Muscle of leg (tissue), 11 donors: ENCODE results near the gene TEDDM1. TPM values are rescaled to one million over a fixed set of nuclear protein-coding genes. Genes with fewer than 3 reads are reported as not detected.

Source experiments
- DNase-seq: peaks from one replicate; pipeline ENCODE4 v3.0.0; 2013
- H3K27ac ChIP-seq: one replicate; pipeline ENCODE4 v1.5.1; 2013; ENCODE audit warnings: mild to moderate bottlenecking, low read length, control low read depth
- H3K27me3 ChIP-seq: one replicate; pipeline ENCODE4 v1.6.1; 2013; ENCODE audit warnings: low read length; ENCODE audit not compliant: control insufficient read depth, insufficient read depth
- H3K36me3 ChIP-seq: one replicate; pipeline ENCODE4 v1.6.1; 2013; ENCODE audit warnings: low read length; ENCODE audit not compliant: control insufficient read depth, insufficient read depth
- H3K4me1 ChIP-seq: one replicate; pipeline ENCODE4 v1.6.1; 2013; ENCODE audit warnings: low read length; ENCODE audit not compliant: control insufficient read depth, insufficient read depth
- H3K4me3 ChIP-seq: one replicate; pipeline ENCODE4 v1.5.1; 2013; ENCODE audit warnings: low read length, control low read depth
- H3K9me3 ChIP-seq: replicated peaks from 2 replicates; pipeline ENCODE4 v1.6.1; 2013; ENCODE audit warnings: low read depth, low read length; ENCODE audit not compliant: control insufficient read depth
- WGBS: methylation state at CpG from one replicate; pipeline ENCODE4 v1.1.5; 2013; ENCODE audit warnings: missing lambda C conversion rate; ENCODE audit not compliant: insufficient coverage; 5-methylcytosine and 5-hydroxymethylcytosine counted together
- polyA plus RNA-seq, 8 donors: library from polyadenylated mRNA; unstranded; fragments of 120-200 nt; gene quantifications; one replicate each; pipeline versions ENCODE4 v1.2.1 to v1.2.3, GENCODE V29; 2013; ENCODE audit warnings: inconsistent platforms in 1 of 8, low replicate concordance in 1 of 8; ENCODE audit not compliant: insufficient read length in 8 of 8, insufficient read depth in 1 of 8
- total RNA-seq: library from RNA; stranded (reverse); fragments of 120-200 nt; gene quantifications from one replicate; pipeline ENCODE4 v1.2.4, GENCODE V29; 2013

The TEDDM1 gene
- total and polyA plus RNA-seq, 9 donors, result 0.14 TPM; not detected in 8

GRCh38 chr1:182431278-182431677, 30.8 kb upstream of the TEDDM1 start:
- H3K36me3 ChIP-seq, result no peaks in the 10 kb centered on the region
- H3K4me1 ChIP-seq, result no peaks in the 10 kb centered on the region
- no peaks in the 10 kb centered on the region for H3K9me3 ChIP-seq
- H3K27me3 ChIP-seq, result no peaks in the 10 kb centered on the region
- H3K27ac ChIP-seq, result no peak overlapping the region
- no peak overlapping the region for H3K4me3 ChIP-seq
- no peak for DNase-seq
- WGBS, result 85% methylated on average over 2 of the region's 7 CpGs

- H3K27ac ChIP-seq, result no peak overlapping the region
- H3K36me3 ChIP-seq, result no peaks in the 10 kb centered on the region
- H3K4me3 ChIP-seq, result no peak overlapping the region
- WGBS, result no CpG with 5 or more reads among the region's 11 CpGs
- no peaks in the 10 kb centered on the region for H3K27me3 ChIP-seq
- no peaks in the 10 kb centered on the region for H3K9me3 ChIP-seq
- no peaks in the 10 kb centered on the region for H3K4me1 ChIP-seq
- no peak for DNase-seq
These were observed 30.0 kb upstream of the TEDDM1 start for GRCh38 chr1:182430263-182431068.

- WGBS, result no CpG with 5 or more reads among the region's 2 CpGs
- DNase-seq, result no peak
- Histone ChIP-seq H3K9me3 (no peaks in the 10 kb centered on the region), H3K36me3 (no peaks in the 10 kb centered on the region), H3K27ac (no peak overlapping the region), H3K27me3 (no peaks in the 10 kb centered on the region), H3K4me3 (no peak overlapping the region), H3K4me1 (no peaks in the 10 kb centered on the region)
These were observed 27.6 kb upstream of the TEDDM1 start for GRCh38 chr1:182428043-182428442.

GRCh38 chr1:182426442-182427430, 26.3 kb upstream of the TEDDM1 start:
- Histone ChIP-seq H3K27me3 (no peaks in the 10 kb centered on the region), H3K4me3 (no peak overlapping the region), H3K9me3 (no peaks in the 10 kb centered on the region), H3K4me1 (no peaks in the 10 kb centered on the region), H3K27ac (no peak overlapping the region), H3K36me3 (no peaks in the 10 kb centered on the region)
- no peak for DNase-seq
- 100% methylated on average over 2 of the region's 7 CpGs for WGBS

- H3K27me3 ChIP-seq, result no peaks in the 10 kb centered on the region
- WGBS, result no CpG with 5 or more reads among the region's 1 CpG
- H3K27ac ChIP-seq, result no peak overlapping the region
- no peak for DNase-seq
- no peaks in the 10 kb centered on the region for H3K9me3 ChIP-seq
- H3K36me3 ChIP-seq, result no peaks in the 10 kb centered on the region
- no peak overlapping the region for H3K4me3 ChIP-seq
- no peaks in the 10 kb centered on the region for H3K4me1 ChIP-seq
These were observed 15.3 kb upstream of the TEDDM1 start for GRCh38 chr1:182415789-182416188.

GRCh38 chr1:182413969-182414368, 13.5 kb upstream of the TEDDM1 start:
- Histone ChIP-seq H3K4me1 (no peaks in the 10 kb centered on the region), H3K27me3 (no peaks in the 10 kb centered on the region), H3K4me3 (no peak overlapping the region), H3K27ac (no peak overlapping the region), H3K36me3 (no peaks in the 10 kb centered on the region), H3K9me3 (no peaks in the 10 kb centered on the region)
- WGBS, result 81% methylated on average over 5 of the region's 6 CpGs
- DNase-seq, result no peak

- H3K4me3 ChIP-seq, result no peak overlapping the region
- no peak for DNase-seq
- no peaks in the 10 kb centered on the region for H3K27me3 ChIP-seq
- H3K27ac ChIP-seq, result no peak overlapping the region
- no peaks in the 10 kb centered on the region for H3K36me3 ChIP-seq
- 70% methylated on average over 3 of the region's 3 CpGs for WGBS
- H3K9me3 ChIP-seq, result no peaks in the 10 kb centered on the region
- no peaks in the 10 kb centered on the region for H3K4me1 ChIP-seq
These were observed 13.0 kb upstream of the TEDDM1 start for GRCh38 chr1:182413486-182413885.

- Histone ChIP-seq H3K4me1 (no peaks in the 10 kb centered on the region), H3K9me3 (peaks cover under 1% of the 10 kb centered on the region), H3K27me3 (no peaks in the 10 kb centered on the region), H3K4me3 (no peak overlapping the region), H3K27ac (no peak overlapping the region), H3K36me3 (no peaks in the 10 kb centered on the region)
- DNase-seq, result peak; percentile 67
- WGBS, result no CpG with 5 or more reads among the region's 1 CpG
These were observed 10.3 kb upstream of the TEDDM1 start for GRCh38 chr1:182410620-182411273.

- no peak for DNase-seq
- no peaks in the 10 kb centered on the region for H3K4me1 ChIP-seq
- H3K27ac ChIP-seq, result no peak overlapping the region
- WGBS, result 80% methylated on average over 2 of the region's 4 CpGs
- no peaks in the 10 kb centered on the region for H3K27me3 ChIP-seq
- no peaks in the 10 kb centered on the region for H3K36me3 ChIP-seq
- H3K4me3 ChIP-seq, result no peak overlapping the region
- H3K9me3 ChIP-seq, result peaks cover 3% of the 10 kb centered on the region
These were observed 9.7 kb upstream of the TEDDM1 start for GRCh38 chr1:182410138-182410537.
